ENCODE measurements around the gene LDB1.

GRCh38 chr10:102119417-102120141 is 589 bp downstream of the LDB1 start:
- TF ChIP-seq GATA2 (IDR thresholded peaks at IDR 0.05; ENCODE audit: low read depth, low read length) (no peak), GATA3 (IDR thresholded peaks at IDR 0.05; ENCODE audit: low read depth, low read length) (no peak)
